ENCODE results near the gene NDUFAF3. TPM values are rescaled to one million over a fixed set of nuclear protein-coding genes. Genes with fewer than 3 reads are reported as not detected.

The NDUFAF3 gene
- total RNA-seq, 1 experiment from 2014 or later, result 36.8 TPM

DNA sequence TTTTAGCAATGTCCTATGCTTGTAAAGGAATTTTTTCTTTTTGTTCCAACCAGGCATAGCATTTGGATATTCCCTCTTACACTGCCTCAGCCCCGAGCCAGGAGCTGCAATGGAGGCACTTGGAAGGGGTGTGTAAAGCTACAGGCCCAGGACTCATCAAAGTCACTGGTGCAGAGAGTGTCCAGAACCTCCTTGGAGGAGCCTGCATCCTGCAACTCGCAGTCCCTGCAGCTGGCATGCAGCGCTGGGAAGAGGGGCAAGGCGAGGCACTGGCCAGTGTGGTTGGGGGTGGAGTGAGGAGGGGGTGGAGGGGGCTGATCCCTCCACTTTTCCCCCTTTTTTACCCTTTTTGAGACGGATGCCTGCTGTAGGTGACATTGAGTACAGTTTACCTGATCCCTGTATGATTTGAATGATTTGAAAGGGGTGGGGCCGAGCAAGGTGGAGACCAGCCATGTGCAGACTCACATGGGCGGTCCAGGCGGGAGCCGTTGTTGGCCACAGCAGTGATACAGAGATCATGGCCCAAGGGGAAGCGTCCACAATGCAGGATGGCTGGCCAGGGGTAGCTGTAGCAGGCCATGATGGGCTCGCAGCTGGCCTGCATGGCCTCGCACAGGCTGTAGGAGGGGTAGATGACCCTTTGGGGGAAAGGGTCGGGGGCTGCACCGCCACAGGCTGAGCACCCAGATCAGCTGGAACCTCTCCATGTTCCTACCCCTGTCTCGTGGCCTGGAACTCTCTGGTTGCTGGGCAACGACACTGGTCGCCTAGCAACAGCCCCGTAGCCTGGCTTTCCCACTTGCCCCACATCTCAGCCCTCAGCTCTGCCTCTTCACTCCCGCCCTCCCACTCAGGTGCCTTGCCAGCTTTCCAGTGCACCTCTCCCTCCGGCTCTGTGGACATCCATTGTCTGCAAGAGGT is 23.9 kb upstream of the NDUFAF3 start (continued):
- TF ChIP-seq, protein P1, sequence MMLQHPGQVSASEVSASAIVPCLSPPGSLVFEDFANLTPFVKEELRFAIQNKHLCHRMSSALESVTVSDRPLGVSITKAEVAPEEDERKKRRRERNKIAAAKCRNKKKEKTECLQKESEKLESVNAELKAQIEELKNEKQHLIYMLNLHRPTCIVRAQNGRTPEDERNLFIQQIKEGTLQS (CRISPR knock-in tag; conservative IDR thresholded peaks at IDR 0.05), result no peak
- TF ChIP-seq, protein P2, sequence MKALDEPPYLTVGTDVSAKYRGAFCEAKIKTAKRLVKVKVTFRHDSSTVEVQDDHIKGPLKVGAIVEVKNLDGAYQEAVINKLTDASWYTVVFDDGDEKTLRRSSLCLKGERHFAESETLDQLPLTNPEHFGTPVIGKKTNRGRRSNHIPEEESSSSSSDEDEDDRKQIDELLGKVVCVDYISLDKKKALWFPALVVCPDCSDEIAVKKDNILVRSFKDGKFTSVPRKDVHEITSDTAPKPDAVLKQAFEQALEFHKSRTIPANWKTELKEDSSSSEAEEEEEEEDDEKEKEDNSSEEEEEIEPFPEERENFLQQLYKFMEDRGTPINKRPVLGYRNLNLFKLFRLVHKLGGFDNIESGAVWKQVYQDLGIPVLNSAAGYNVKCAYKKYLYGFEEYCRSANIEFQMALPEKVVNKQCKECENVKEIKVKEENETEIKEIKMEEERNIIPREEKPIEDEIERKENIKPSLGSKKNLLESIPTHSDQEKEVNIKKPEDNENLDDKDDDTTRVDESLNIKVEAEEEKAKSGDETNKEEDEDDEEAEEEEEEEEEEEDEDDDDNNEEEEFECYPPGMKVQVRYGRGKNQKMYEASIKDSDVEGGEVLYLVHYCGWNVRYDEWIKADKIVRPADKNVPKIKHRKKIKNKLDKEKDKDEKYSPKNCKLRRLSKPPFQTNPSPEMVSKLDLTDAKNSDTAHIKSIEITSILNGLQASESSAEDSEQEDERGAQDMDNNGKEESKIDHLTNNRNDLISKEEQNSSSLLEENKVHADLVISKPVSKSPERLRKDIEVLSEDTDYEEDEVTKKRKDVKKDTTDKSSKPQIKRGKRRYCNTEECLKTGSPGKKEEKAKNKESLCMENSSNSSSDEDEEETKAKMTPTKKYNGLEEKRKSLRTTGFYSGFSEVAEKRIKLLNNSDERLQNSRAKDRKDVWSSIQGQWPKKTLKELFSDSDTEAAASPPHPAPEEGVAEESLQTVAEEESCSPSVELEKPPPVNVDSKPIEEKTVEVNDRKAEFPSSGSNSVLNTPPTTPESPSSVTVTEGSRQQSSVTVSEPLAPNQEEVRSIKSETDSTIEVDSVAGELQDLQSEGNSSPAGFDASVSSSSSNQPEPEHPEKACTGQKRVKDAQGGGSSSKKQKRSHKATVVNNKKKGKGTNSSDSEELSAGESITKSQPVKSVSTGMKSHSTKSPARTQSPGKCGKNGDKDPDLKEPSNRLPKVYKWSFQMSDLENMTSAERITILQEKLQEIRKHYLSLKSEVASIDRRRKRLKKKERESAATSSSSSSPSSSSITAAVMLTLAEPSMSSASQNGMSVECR (CRISPR knock-in tag; IDR thresholded peaks at IDR 0.05; ENCODE audit: borderline replicate concordance), result no peak
- TF ChIP-seq, protein P3, sequence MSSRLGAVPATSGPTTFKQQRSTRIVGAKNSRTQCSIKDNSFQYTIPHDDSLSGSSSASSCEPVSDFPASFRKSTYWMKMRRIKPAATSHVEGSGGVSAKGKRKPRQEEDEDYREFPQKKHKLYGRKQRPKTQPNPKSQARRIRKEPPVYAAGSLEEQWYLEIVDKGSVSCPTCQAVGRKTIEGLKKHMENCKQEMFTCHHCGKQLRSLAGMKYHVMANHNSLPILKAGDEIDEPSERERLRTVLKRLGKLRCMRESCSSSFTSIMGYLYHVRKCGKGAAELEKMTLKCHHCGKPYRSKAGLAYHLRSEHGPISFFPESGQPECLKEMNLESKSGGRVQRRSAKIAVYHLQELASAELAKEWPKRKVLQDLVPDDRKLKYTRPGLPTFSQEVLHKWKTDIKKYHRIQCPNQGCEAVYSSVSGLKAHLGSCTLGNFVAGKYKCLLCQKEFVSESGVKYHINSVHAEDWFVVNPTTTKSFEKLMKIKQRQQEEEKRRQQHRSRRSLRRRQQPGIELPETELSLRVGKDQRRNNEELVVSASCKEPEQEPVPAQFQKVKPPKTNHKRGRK (CRISPR knock-in tag; IDR thresholded peaks at IDR 0.05; ENCODE audit: borderline replicate concordance), result no peak
- TF ChIP-seq, protein P4, sequence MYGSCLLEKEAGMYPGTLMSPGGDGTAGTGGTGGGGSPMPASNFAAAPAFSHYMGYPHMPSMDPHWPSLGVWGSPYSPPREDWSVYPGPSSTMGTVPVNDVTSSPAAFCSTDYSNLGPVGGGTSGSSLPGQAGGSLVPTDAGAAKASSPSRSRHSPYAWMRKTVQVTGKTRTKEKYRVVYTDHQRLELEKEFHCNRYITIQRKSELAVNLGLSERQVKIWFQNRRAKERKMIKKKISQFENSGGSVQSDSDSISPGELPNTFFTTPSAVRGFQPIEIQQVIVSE (CRISPR knock-in tag; IDR thresholded peaks at IDR 0.05; ENCODE audit: borderline replicate concordance), result no peak
- no peak for TF ChIP-seq TEAD1 (CRISPR knock-in tag; IDR thresholded peaks at IDR 0.05)

DNA sequence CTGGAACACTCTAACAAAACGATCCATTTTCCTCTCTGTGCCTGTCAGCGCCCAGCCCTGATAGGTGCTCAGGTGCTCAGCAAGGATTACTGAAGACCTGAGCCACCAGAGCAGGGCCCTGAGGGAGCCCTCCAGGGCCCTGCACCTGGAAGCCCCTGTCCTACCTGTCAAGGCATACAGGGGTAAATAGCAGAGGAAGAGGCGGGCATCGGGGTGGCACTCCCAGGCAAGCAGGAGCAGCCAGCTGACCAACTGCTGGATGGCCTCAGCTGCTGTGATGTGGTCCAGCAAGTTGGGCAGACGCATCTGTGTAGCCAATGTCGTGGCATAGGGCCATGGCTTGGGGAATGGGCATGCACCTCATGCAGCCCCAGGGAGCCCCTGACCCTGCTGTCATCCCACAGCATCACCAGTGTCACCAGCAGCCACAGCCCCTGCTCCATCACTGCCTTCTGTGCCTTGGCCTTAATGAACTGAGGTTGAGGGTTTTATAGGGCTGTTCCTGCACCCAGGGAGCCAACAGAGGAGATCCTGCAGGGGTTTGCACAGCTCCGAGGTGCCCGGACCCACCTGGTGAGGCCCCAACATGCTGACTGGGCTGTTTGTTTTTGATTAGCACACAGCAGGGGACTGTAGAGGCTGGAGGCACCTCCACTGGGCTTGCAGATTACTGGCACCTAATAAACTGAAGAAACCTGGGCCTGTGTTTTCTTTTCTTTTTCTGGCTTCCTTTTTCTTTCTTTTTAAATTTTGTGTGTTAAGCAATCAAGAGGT is 22.6 kb upstream of the NDUFAF3 start:
- peak; percentile 92 for TF ChIP-seq ZNF423 (CRISPR knock-in tag; IDR thresholded peaks at IDR 0.05)
- TF ChIP-seq, protein P5, sequence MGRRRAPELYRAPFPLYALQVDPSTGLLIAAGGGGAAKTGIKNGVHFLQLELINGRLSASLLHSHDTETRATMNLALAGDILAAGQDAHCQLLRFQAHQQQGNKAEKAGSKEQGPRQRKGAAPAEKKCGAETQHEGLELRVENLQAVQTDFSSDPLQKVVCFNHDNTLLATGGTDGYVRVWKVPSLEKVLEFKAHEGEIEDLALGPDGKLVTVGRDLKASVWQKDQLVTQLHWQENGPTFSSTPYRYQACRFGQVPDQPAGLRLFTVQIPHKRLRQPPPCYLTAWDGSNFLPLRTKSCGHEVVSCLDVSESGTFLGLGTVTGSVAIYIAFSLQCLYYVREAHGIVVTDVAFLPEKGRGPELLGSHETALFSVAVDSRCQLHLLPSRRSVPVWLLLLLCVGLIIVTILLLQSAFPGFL (CRISPR knock-in tag; IDR thresholded peaks at IDR 0.05; ENCODE audit: borderline replicate concordance), result no peak
- Mint-ChIP-seq H3K27me3 (ENCODE audit: low read depth) (no peaks in the 10 kb centered on the region), H3K4me1 (peaks cover 12% of the 10 kb centered on the region), H3K9me3 (no peaks in the 10 kb centered on the region), H3K36me3 (peaks cover 4% of the 10 kb centered on the region; the same call in 1 of the 2 replicates), H3K4me3 (no peak overlapping the region), H3K27ac (0 out of 2 replicates have a peak overlapping the region, but pooled peaks have one; percentile 57)
- ATAC-seq (no peak), DNase-seq (ENCODE audit: low spot score) (no peak)
- POLR2A ChIA-PET, result no interaction called here
- CTCF ChIA-PET, result interaction anchor here (1.2 to 4.3 kb wide), 3 partner anchors 10 to 15 kb away, joined by 3 to 23 read pairs (median 6); no protein-coding TSS in a partner anchor

DNA sequence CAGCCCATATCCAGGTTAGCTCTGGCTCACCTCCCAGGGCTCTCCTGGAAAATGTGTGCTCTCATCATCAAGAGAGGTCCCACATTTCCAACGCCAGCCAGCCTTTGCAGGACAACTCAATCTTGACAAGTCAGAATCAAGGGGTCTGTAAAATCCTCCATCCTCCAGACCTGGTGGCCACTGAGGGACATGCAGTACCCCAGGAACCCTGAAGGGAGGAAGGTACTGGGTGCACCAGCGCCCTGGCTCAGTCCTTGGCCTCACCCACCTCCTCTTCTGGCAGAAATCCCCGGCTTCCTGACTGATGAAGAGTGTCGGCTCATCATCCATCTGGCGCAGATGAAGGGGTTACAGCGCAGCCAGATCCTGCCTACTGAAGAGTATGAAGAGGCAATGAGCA is 20.8 kb upstream of the NDUFAF3 start:
- CTCF ChIA-PET, result interaction anchor here (4.3 kb wide), 1 partner anchor 14 kb away, joined by 23 read pairs; no protein-coding TSS in a partner anchor

More for the DNA sequence above, 20.8 kb upstream of the NDUFAF3 start:
- DNase-seq (ENCODE audit: low spot score), result no peak
- ATAC-seq, result peak; percentile 15; the same call in 1 of the 2 replicates
- no peak for TF ChIP-seq HMGA2 (CRISPR knock-in tag; IDR thresholded peaks at IDR 0.05)
- no peak overlapping the region for H3K4me3 Mint-ChIP-seq
- 0 out of 2 replicates have a peak overlapping the region, but pooled peaks have one; percentile 10 for H3K27ac Mint-ChIP-seq
- no peaks in the 10 kb centered on the region for H3K27me3 Mint-ChIP-seq (ENCODE audit: low read depth)
- peaks cover 12% of the 10 kb centered on the region for H3K4me1 Mint-ChIP-seq
- no peaks in the 10 kb centered on the region for H3K9me3 Mint-ChIP-seq
- no peaks in the 10 kb centered on the region for H3K36me3 Mint-ChIP-seq
- POLR2A ChIA-PET, result no interaction called here
